Neural progenitor cell (in vitro differentiated cells): ENCODE measurements around the gene PDLIM4. TPM values are rescaled to one million over a fixed set of nuclear protein-coding genes. Genes with fewer than 3 reads are reported as not detected.

Source experiments
- DNase-seq: peaks from one replicate; pipeline ENCODE4 v3.0.0-alpha.2; 2016; ENCODE audit warnings: low spot score
- H2AFZ ChIP-seq: fragments of 200-600 bp; sonication (generic); replicated peaks from 2 replicates; pipeline ENCODE4 v1.6.1; 2016; ENCODE audit warnings: antibody characterized with exemption
- H3F3A ChIP-seq: fragments of 200-600 bp; sonication (generic); 2 replicates; pipeline ENCODE4 v1.6.1; 2016; ENCODE audit warnings: antibody characterized with exemption, low read depth
- H3K27ac ChIP-seq: fragments of 200-600 bp; sonication (generic); 2 replicates; pipeline ENCODE4 v1.5.1; 2016; ENCODE audit warnings: mild to moderate bottlenecking
- H3K27me3 ChIP-seq: fragments of 200-600 bp; sonication (generic); 2 replicates; pipeline ENCODE4 v1.6.1; 2016; ENCODE audit warnings: mild to moderate bottlenecking, moderate library complexity
- H3K36me3 ChIP-seq: fragments of 200-600 bp; sonication (generic); 2 replicates; pipeline ENCODE4 v1.5.1; 2016
- H3K4me1 ChIP-seq: fragments of 200-600 bp; sonication (generic); 2 replicates; pipeline ENCODE4 v1.6.1; 2016; ENCODE audit warnings: mixed run types
- H3K4me2 ChIP-seq: fragments of 200-600 bp; sonication (generic); 2 replicates; pipeline ENCODE4 v1.6.1; 2016
- H3K4me3 ChIP-seq: fragments of 200-600 bp; sonication (generic); 2 replicates; pipeline ENCODE4 v1.5.1; 2016
- H3K79me2 ChIP-seq: fragments of 200-600 bp; sonication (generic); 2 replicates; pipeline ENCODE4 v1.6.1; 2016; ENCODE audit warnings: low read depth
- H3K9ac ChIP-seq: fragments of 200-600 bp; sonication (generic); 2 replicates; pipeline ENCODE4 v1.6.1; 2016
- H3K9me3 ChIP-seq: fragments of 200-600 bp; sonication (generic); 2 replicates; pipeline ENCODE4 v1.5.1; 2016; ENCODE audit warnings: low read depth
- H4K20me1 ChIP-seq: fragments of 200-600 bp; sonication (generic); 2 replicates; pipeline ENCODE4 v1.6.1; 2016; ENCODE audit warnings: low read depth
- H3K27ac Mint-ChIP-seq: 3 replicates; pipeline ENCODE4 v1.8.0; 2021; ENCODE audit warnings: mixed read lengths
- H3K27me3 Mint-ChIP-seq: 2 replicates; pipeline ENCODE4 v1.8.0; 2022; ENCODE audit warnings: low read depth, mild to moderate bottlenecking, inconsistent platforms, moderate library complexity, mixed read lengths; ENCODE audit not compliant: insufficient read depth
- H3K36me3 Mint-ChIP-seq: 3 replicates; pipeline ENCODE4 v1.8.0; 2021; ENCODE audit warnings: mixed read lengths
- H3K4me1 Mint-ChIP-seq: 3 replicates; pipeline ENCODE4 v1.8.0; 2021; ENCODE audit warnings: mixed read lengths
- H3K4me3 Mint-ChIP-seq: 3 replicates; pipeline ENCODE4 v1.8.0; 2021; ENCODE audit warnings: mild to moderate bottlenecking, moderate library complexity, mixed read lengths
- H3K9me3 Mint-ChIP-seq: 3 replicates; pipeline ENCODE4 v1.8.0; 2020; ENCODE audit warnings: mixed read lengths
- EZH2 ChIP-seq: fragments of 200-600 bp; sonication (generic); IDR thresholded peaks from 2 replicates; pipeline ENCODE4 v1.6.1; 2017; ENCODE audit warnings: antibody characterized with exemption, mild to moderate bottlenecking, moderate library complexity
- EZH2phosphoT487 ChIP-seq: fragments of 200-600 bp; sonication (generic); IDR thresholded peaks from 2 replicates; pipeline ENCODE4 v1.6.1; 2017; ENCODE audit warnings: antibody characterized with exemption
- total RNA-seq: library from RNA; depleted of rRNA; stranded (reverse); fragments of >200 nt; gene quantifications from 2 replicates; pipeline ENCODE4 v1.2.3, GENCODE V29; 2015; ENCODE audit warnings: low replicate concordance
- TF ChIP-seq, protein P1 (sequence below): fragments of 200-600 bp; sonication (generic); IDR thresholded peaks from 2 replicates; pipeline ENCODE4 v1.5.1; 2017; ENCODE audit warnings: antibody characterized with exemption, mild to moderate bottlenecking

PDLIM4 gene
- total RNA-seq, 1 donor from 2014 or later, result 8.3 TPM

DNA sequence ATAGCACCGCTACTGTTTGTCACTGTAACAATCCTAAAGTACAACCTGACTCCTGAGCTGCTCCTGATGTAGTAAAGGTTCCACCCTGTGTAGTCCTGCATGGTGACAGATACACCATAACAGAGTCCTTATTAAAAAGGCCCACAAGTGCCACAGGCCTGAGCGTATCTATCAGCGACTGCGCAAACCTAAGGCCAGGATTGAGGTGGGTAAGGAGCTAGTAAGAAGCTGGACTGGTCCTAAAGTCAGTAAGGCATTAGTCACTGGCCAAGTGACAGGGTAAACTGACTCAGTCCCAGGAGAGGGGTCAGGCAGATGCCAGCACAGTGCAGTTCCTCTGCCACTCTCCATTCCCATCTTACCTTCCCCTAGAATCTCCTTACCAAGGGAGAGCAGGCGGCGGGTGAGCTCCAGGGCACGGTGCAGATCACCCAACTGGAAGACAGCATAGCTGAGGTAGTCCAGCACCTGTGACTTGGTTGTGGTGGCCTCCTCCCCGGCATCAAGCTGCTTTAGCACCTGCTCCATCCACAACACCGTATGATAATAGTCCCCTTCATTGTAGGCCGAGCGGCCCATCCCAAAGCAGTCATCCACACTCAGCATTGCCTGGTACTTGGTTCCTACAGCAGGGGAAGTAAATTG, 47.5 kb upstream of the PDLIM4 start:
- TF ChIP-seq EZH2 (no peak), EZH2phosphoT487 (no peak)
- TF ChIP-seq, protein P1, sequence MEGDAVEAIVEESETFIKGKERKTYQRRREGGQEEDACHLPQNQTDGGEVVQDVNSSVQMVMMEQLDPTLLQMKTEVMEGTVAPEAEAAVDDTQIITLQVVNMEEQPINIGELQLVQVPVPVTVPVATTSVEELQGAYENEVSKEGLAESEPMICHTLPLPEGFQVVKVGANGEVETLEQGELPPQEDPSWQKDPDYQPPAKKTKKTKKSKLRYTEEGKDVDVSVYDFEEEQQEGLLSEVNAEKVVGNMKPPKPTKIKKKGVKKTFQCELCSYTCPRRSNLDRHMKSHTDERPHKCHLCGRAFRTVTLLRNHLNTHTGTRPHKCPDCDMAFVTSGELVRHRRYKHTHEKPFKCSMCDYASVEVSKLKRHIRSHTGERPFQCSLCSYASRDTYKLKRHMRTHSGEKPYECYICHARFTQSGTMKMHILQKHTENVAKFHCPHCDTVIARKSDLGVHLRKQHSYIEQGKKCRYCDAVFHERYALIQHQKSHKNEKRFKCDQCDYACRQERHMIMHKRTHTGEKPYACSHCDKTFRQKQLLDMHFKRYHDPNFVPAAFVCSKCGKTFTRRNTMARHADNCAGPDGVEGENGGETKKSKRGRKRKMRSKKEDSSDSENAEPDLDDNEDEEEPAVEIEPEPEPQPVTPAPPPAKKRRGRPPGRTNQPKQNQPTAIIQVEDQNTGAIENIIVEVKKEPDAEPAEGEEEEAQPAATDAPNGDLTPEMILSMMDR, result no peak
- no peak overlapping the region for H2AFZ ChIP-seq
- no peaks in the 10 kb centered on the region for H3K36me3 ChIP-seq
- no peak overlapping the region for H3K9ac ChIP-seq
- H3K4me3 Mint-ChIP-seq, result no peak overlapping the region
- peaks cover 16% of the 10 kb centered on the region for H3K36me3 Mint-ChIP-seq
- no peak overlapping the region for H3K27ac ChIP-seq
- H3K4me1 Mint-ChIP-seq, result peaks cover 18% of the 10 kb centered on the region
- peaks cover 5% of the 10 kb centered on the region for H3K4me1 ChIP-seq
- no peaks in the 10 kb centered on the region for H4K20me1 ChIP-seq
- H3K79me2 ChIP-seq, result no peaks in the 10 kb centered on the region
- no peaks in the 10 kb centered on the region for H3K27me3 ChIP-seq
- no peak overlapping the region for H3K27ac Mint-ChIP-seq
- H3K4me2 ChIP-seq, result no peak overlapping the region
- no peaks in the 10 kb centered on the region for H3K27me3 Mint-ChIP-seq
- no peaks in the 10 kb centered on the region for H3F3A ChIP-seq
- no peak for DNase-seq
- no peaks in the 10 kb centered on the region for H3K9me3 ChIP-seq
- no peak overlapping the region for H3K4me3 ChIP-seq
- no peaks in the 10 kb centered on the region for H3K9me3 Mint-ChIP-seq

DNA sequence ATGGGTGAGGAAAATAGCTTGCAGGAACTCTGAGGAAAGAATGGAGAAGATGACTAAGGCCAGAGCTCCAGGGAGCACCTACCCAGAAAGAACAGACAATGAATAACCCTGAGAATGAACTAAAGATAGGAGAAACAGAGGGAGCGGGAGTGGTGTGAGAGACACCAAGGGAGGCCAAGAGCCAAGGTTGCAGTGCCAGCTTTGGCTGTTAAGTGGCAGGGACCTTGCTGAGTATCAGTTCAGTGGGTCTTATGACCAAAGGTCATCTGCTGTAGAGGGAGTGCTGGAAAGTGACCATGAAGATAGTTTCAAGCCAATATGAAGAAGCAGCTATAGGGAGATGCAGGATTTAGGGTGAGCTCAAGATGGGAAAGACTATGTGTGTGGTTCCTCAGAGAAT, 46.6 kb upstream of the PDLIM4 start:
- H3K9me3 Mint-ChIP-seq, result no peaks in the 10 kb centered on the region
- Histone ChIP-seq H3K36me3 (no peaks in the 10 kb centered on the region), H3K79me2 (no peaks in the 10 kb centered on the region), H3K4me3 (no peak overlapping the region), H3K4me1 (peaks cover 5% of the 10 kb centered on the region), H3F3A (no peaks in the 10 kb centered on the region), H3K9me3 (no peaks in the 10 kb centered on the region), H3K27ac (no peak overlapping the region), H3K9ac (no peak overlapping the region), H3K27me3 (no peaks in the 10 kb centered on the region), H4K20me1 (no peaks in the 10 kb centered on the region), H2AFZ (no peak overlapping the region), H3K4me2 (no peak overlapping the region)
- peaks cover 12% of the 10 kb centered on the region for H3K4me1 Mint-ChIP-seq
- no peak overlapping the region for H3K27ac Mint-ChIP-seq
- H3K36me3 Mint-ChIP-seq, result peaks cover 18% of the 10 kb centered on the region
- H3K27me3 Mint-ChIP-seq, result no peaks in the 10 kb centered on the region
- H3K4me3 Mint-ChIP-seq, result no peak overlapping the region
- TF ChIP-seq, protein P1, result no peak
- TF ChIP-seq EZH2phosphoT487 (no peak), EZH2 (no peak)
- no peak for DNase-seq

DNA sequence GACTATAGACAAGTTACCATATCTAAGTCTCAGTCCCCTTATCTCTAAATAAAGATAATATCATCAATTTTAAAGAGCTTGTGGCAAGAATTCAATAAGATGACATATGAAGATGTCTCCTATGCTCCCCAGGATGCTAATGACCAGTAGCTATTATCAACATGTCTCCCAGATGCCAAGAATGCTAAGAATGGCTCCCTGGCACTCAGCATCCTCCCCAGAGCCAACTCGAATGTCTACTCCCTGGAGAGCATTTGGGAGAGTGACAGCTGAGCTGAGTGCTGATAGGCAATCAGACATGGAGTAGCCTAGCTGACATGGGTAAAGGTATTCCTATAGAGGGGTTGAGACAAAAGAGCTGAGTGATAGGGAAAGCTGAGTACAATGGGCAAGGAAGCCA, 45.7 kb upstream of the PDLIM4 start:
- H3K9me3 ChIP-seq, result no peaks in the 10 kb centered on the region
- no peak overlapping the region for H3K4me3 ChIP-seq
- H2AFZ ChIP-seq, result no peak overlapping the region
- no peaks in the 10 kb centered on the region for H3K9me3 Mint-ChIP-seq
- no peaks in the 10 kb centered on the region for H3K27me3 Mint-ChIP-seq
- H3K4me1 Mint-ChIP-seq, result peaks cover 12% of the 10 kb centered on the region
- no peak overlapping the region for H3K4me2 ChIP-seq
- H3K79me2 ChIP-seq, result no peaks in the 10 kb centered on the region
- no peaks in the 10 kb centered on the region for H4K20me1 ChIP-seq
- no peaks in the 10 kb centered on the region for H3F3A ChIP-seq
- no peaks in the 10 kb centered on the region for H3K36me3 ChIP-seq
- no peak overlapping the region for H3K27ac Mint-ChIP-seq
- peaks cover 5% of the 10 kb centered on the region for H3K4me1 ChIP-seq
- H3K27ac ChIP-seq, result no peak overlapping the region
- no peaks in the 10 kb centered on the region for H3K27me3 ChIP-seq
- no peak for TF ChIP-seq EZH2phosphoT487
- no peak for TF ChIP-seq EZH2
- TF ChIP-seq, protein P1, result no peak
- H3K9ac ChIP-seq, result no peak overlapping the region
- H3K4me3 Mint-ChIP-seq, result no peak overlapping the region
- no peak for DNase-seq
- H3K36me3 Mint-ChIP-seq, result peaks cover 18% of the 10 kb centered on the region
